Colonic mucosa (tissue), 4 donors: ENCODE data around the gene CD22. TPM values are rescaled to one million over a fixed set of nuclear protein-coding genes. Genes with fewer than 3 reads are reported as not detected.

Experiments used
- DNase-seq: peaks from one replicate; pipeline ENCODE4 v3.0.0-alpha.2; 2020
- H3K27ac ChIP-seq: fragments of 200-600 bp; one replicate; pipeline ENCODE4 v1.8.0; 2021
- H3K27me3 ChIP-seq: fragments of 200-600 bp; one replicate; pipeline ENCODE4 v1.8.0; 2021
- H3K36me3 ChIP-seq: fragments of 200-600 bp; one replicate; pipeline ENCODE4 v1.8.0; 2021
- H3K4me1 ChIP-seq: fragments of 200-600 bp; one replicate; pipeline ENCODE4 v1.8.0; 2021; ENCODE audit warnings: mild to moderate bottlenecking
- H3K4me3 ChIP-seq: fragments of 200-600 bp; one replicate; pipeline ENCODE4 v1.8.0; 2021
- H3K9ac ChIP-seq, 2 donors: one replicate each; pipeline ENCODE4 v1.7.0; 2013; ENCODE audit warnings: control low read depth in 2 of 2, low read depth in 2 of 2, low read length in 2 of 2
- H3K9me3 ChIP-seq: fragments of 200-600 bp; one replicate; pipeline ENCODE4 v1.8.0; 2021
- intact Hi-C: fragments of 100-400 bp; cut with DNase I; formaldehyde crosslinking; loops from one replicate; pipeline ENCODE4 v1.14.1; 2022
- total RNA-seq, 2 donors: library from RNA; stranded (reverse); fragmentation: NEBNext Ultra II Directional in 1 of 2; extraction: Animal tissue kit (Norgen Biotek cat#: 25700) in 1 of 2; gene quantifications; one replicate each; pipeline ENCODE4 v1.2.1, GENCODE V29; 2021
- TF ChIP-seq, protein P1 (sequence below): fragments of 200-600 bp; IDR thresholded peaks from one replicate; pipeline ENCODE4 v1.8.0; 2022; ENCODE audit warnings: antibody characterized with exemption, mild to moderate bottlenecking
- donor health status: healthy.
- donor health status: DM: no; HTN: no; CAD: no.
- donor health status: DM: no; HTN: no; CAD: no.

CD22 gene
- total RNA-seq, 2 donors from 2014 or later = 1.6 to 3.0 TPM

DNA sequence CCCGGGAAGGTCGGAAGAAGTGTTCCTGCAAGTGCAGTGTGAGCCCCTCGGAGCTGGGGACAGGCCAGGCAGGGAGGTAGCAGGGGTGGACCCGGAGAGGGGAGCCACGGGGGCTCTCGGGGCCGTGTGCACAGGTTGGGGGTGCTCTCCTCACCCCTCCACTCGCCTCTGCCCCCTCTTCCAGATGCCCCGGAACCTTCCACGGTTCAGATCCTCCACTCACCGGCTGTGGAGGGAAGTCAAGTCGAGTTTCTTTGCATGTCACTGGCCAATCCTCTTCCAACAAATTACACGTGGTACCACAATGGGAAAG, 9.0 kb downstream of the CD22 start:
- Histone ChIP-seq H3K27me3 (no peaks in the 10 kb centered on the region), H3K27ac (no peak overlapping the region), H3K9ac (no peak overlapping the region), H3K9me3 (no peaks in the 10 kb centered on the region), H3K36me3 (no peaks in the 10 kb centered on the region), H3K4me3 (no peak overlapping the region), H3K4me1 (no peaks in the 10 kb centered on the region)
- TF ChIP-seq, protein P1, sequence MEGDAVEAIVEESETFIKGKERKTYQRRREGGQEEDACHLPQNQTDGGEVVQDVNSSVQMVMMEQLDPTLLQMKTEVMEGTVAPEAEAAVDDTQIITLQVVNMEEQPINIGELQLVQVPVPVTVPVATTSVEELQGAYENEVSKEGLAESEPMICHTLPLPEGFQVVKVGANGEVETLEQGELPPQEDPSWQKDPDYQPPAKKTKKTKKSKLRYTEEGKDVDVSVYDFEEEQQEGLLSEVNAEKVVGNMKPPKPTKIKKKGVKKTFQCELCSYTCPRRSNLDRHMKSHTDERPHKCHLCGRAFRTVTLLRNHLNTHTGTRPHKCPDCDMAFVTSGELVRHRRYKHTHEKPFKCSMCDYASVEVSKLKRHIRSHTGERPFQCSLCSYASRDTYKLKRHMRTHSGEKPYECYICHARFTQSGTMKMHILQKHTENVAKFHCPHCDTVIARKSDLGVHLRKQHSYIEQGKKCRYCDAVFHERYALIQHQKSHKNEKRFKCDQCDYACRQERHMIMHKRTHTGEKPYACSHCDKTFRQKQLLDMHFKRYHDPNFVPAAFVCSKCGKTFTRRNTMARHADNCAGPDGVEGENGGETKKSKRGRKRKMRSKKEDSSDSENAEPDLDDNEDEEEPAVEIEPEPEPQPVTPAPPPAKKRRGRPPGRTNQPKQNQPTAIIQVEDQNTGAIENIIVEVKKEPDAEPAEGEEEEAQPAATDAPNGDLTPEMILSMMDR = no peak
- intact Hi-C loops = no loop called here
- no peak for DNase-seq

DNA sequence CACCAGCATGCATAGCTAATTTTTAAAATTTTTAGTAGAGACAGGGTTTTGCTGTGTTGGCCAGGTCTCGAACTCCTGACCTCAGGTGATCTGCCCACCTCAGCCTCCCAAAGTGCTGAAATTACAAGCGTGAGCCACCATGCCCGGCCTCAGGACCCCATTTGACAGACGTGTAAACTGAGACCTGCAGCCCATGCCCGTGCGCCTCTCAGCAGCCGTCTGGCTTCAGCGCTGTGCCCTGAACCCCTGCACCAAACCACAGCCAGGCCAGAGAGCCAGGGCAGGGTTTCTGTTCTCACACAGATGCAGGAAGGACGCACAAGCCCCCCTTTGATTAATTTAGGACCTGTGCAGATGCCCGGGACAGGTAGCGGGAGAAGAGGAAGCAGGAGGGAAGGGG, 11.4 kb downstream of the CD22 start:
- intact Hi-C loops = no loop called here
- H3K9ac ChIP-seq = no peak overlapping the region
- no peaks in the 10 kb centered on the region for H3K36me3 ChIP-seq

DNA sequence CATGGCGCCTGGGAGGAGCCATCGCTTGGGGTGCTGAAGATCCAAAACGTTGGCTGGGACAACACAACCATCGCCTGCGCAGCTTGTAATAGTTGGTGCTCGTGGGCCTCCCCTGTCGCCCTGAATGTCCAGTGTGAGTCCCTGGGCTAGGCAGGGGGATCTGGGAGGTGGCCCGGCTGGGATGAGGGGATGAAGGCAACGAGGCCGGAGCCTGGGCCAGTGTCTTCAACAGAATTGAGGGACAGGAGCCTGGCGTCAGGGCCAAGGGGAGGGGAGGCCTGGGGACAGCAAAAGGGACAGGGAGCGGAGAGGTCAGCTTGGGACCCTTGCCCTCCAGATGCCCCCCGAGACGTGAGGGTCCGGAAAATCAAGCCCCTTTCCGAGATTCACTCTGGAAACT, 12.0 kb downstream of the CD22 start:
- Histone ChIP-seq H3K9me3 (no peaks in the 10 kb centered on the region), H3K27me3 (no peaks in the 10 kb centered on the region), H3K4me1 (no peaks in the 10 kb centered on the region), H3K9ac (no peak overlapping the region), H3K4me3 (no peak overlapping the region), H3K36me3 (no peaks in the 10 kb centered on the region), H3K27ac (no peak overlapping the region)
- intact Hi-C loops = no loop called here
- TF ChIP-seq, protein P1 = no peak
- no peak for DNase-seq

More for the DNA sequence above, 11.4 kb downstream of the CD22 start:
- no peaks in the 10 kb centered on the region for H3K4me1 ChIP-seq
- no peak for DNase-seq
- H3K27me3 ChIP-seq = no peaks in the 10 kb centered on the region
- H3K4me3 ChIP-seq = no peak overlapping the region
- no peak overlapping the region for H3K27ac ChIP-seq
- H3K9me3 ChIP-seq = no peaks in the 10 kb centered on the region
- TF ChIP-seq, protein P1 = no peak

DNA sequence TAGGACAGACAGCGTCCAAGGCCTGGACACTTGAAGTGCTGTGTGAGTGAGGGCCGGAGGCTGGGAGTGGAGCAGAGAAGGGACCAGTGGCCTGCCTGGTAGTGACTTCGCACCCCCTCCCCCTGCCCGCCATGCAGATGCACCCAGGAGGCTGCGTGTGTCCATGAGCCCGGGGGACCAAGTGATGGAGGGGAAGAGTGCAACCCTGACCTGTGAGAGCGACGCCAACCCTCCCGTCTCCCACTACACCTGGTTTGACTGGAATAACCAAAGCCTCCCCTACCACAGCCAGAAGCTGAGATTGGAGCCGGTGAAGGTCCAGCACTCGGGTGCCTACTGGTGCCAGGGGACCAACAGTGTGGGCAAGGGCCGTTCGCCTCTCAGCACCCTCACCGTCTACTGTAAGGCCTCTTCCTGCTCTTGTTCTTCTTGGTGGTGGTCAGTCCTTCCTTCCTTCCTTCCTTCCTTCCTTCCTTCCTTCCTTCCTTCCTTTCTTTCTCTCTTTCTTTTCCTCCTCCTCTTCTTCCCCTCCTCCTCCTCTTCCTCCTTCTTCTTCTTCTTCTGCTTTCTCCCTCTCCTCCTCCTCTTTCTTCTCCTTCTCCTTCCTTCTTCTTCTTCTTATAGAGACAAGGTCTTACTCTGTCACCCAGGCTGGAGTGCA, 12.7 kb downstream of the CD22 start:
- TF ChIP-seq, protein P1 = no peak
- Histone ChIP-seq H3K36me3 (no peaks in the 10 kb centered on the region), H3K27ac (no peak overlapping the region), H3K4me1 (no peaks in the 10 kb centered on the region), H3K9me3 (no peaks in the 10 kb centered on the region), H3K9ac (no peak overlapping the region), H3K4me3 (no peak overlapping the region), H3K27me3 (no peaks in the 10 kb centered on the region)
- intact Hi-C loops = no loop called here
- DNase-seq = no peak

DNA sequence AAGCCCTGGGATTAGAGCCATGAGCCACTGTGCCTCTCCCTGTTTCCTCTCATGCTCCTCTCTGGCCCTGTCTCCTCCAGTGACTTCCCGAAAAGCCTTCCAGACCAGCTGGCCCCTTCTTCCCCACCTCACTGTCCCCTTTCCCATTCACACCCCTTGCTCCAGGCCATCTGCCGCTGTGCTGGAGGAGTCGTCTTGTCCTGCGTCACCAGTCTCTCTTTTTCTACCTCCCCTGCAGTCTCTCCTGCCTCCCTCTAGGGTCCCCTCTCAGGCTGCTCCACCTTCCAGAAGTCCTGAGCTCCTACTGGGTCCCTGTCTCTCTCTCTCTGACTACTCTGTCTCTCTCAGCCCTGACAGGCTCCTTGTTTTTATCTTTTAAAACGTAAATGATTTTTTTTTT, 13.4 kb downstream of the CD22 start:
- TF ChIP-seq, protein P1 = no peak
- H3K27me3 ChIP-seq = no peaks in the 10 kb centered on the region
- H3K9ac ChIP-seq = no peak overlapping the region
- no peaks in the 10 kb centered on the region for H3K9me3 ChIP-seq
- H3K4me3 ChIP-seq = no peak overlapping the region
- intact Hi-C loops = no loop called here
- no peaks in the 10 kb centered on the region for H3K36me3 ChIP-seq
- no peak for DNase-seq
- H3K4me1 ChIP-seq = no peaks in the 10 kb centered on the region
- H3K27ac ChIP-seq = no peak overlapping the region
